Measurements from ENCODE around the gene MIF. TPM values are rescaled to one million over a fixed set of nuclear protein-coding genes. Genes with fewer than 3 reads are reported as not detected.

MIF gene
- total RNA-seq, 4 donors from 2014 or later = 58.8 to 202 (median 128) TPM

DNA sequence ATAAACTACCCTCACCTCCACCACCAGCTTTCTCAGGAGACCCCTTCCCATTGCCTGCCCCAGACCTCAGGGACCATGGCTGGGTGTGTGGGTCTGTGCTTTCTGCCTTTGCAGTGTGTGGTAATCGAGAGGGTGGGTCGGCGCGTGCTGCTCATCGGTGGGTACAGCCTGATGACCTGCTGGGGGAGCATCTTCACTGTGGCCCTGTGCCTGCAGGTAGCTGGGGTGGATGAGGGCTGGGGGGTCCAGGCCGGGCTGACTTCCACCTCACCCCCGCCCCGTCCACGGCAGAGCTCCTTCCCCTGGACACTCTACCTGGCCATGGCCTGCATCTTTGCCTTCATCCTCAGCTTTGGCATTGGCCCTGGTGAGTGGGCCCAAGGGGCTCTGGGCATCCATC lies 10.5 kb upstream of the MIF start:
- TF ChIP-seq, protein P1, sequence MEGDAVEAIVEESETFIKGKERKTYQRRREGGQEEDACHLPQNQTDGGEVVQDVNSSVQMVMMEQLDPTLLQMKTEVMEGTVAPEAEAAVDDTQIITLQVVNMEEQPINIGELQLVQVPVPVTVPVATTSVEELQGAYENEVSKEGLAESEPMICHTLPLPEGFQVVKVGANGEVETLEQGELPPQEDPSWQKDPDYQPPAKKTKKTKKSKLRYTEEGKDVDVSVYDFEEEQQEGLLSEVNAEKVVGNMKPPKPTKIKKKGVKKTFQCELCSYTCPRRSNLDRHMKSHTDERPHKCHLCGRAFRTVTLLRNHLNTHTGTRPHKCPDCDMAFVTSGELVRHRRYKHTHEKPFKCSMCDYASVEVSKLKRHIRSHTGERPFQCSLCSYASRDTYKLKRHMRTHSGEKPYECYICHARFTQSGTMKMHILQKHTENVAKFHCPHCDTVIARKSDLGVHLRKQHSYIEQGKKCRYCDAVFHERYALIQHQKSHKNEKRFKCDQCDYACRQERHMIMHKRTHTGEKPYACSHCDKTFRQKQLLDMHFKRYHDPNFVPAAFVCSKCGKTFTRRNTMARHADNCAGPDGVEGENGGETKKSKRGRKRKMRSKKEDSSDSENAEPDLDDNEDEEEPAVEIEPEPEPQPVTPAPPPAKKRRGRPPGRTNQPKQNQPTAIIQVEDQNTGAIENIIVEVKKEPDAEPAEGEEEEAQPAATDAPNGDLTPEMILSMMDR (IDR thresholded peaks at IDR 0.05; ENCODE audit: low read depth) = no peak

DNA sequence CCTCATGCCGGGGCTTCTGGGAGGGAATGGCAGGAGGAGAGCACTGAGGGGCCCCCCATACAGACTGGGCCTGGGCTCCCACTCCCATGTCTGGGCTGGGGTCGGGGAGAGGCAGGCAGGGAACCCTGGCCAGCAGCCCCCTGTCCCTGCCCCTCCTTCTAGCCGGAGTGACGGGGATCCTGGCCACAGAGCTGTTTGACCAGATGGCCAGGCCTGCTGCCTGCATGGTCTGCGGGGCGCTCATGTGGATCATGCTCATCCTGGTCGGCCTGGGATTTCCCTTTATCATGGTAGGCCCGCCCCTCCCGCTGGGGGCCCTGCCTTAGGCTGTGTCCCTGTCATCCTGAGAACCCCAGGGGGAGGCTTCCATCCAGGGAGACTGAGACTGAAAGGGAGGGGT lies 10.0 kb upstream of the MIF start:
- TF ChIP-seq, protein P1 (IDR thresholded peaks at IDR 0.05; ENCODE audit: low read depth) = no peak

DNA sequence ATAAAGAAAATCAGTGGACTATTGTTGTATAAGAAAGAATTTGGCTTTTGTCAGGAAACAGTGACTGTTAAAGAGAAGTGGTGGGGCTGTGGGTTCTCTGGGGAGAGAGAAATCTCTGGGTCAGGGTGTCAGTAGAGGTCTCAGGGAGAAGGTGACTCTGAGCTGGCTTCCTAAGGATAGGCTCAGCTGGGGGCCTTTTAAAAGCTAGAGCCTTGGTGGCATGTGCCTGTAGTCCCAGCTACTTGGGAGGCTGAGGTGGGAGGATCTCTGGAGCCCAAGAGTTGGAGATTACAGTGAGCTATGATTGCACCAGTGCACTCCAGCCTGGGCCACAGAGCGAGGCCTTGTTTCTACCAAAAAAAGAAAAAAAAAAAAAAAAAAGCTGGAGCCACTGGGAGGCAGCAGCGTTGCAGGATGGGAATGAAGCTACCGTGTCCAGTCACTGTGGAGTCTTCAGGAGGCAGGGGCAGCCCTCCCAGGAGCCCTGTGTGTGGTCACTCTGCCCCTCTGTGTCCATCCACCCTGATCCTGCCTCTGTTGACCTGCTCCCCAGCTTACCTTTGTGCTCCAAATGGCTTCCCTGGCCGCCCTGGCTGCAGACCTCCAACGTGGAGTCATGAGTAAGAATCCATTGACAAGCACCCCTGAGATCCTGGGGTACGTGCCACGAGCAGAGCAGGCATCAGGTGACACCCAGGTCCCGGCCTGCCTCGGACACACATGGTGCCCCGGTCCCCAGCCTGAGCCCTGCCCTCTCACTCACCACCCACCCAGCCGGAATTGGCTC lies 5.4 kb upstream of the MIF start:
- TF ChIP-seq, protein P1 (IDR thresholded peaks at IDR 0.05; ENCODE audit: low read depth) = no peak

DNA sequence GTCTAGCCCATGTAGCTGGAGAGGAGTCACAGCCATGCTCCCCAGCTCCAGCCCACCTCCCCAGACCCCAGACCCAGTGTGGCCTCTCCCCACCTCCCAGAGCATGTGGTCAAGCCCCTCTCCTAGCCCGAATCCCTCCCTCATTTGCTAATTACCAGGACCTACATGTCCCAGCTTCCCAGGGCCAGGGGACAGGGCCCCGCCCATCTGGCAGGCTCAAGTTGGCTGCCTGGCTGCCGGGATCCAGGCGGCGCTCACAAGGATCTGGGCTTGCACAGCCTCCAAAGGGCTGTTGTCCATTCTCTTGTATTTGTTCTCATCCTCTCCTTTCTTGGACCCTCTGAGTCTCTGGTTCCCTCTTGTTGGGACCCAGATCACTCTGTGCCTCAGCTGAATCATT lies 4.6 kb upstream of the MIF start:
- TF ChIP-seq, protein P1 (IDR thresholded peaks at IDR 0.05; ENCODE audit: low read depth) = no peak

DNA sequence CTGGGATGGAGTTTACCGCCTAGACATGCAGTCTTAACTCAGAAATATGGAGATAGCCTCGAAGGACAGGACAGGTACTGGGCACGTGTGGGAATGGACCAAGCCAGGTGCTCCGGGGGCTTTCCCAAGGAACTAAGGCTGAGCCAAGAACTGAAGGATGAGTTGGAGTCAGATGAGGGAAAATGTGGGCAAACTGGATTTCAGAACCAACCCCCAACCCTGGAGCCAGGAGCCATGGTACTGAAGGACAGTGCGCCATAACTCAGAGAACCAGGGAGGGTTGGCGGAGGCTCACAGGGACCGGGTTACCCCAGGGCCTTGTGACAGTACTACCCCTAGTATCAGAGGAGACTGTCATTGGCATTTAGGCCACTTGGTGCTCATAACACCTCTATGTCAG lies 2.5 kb upstream of the MIF start:
- TF ChIP-seq, protein P1 (IDR thresholded peaks at IDR 0.05; ENCODE audit: low read depth) = no peak

DNA sequence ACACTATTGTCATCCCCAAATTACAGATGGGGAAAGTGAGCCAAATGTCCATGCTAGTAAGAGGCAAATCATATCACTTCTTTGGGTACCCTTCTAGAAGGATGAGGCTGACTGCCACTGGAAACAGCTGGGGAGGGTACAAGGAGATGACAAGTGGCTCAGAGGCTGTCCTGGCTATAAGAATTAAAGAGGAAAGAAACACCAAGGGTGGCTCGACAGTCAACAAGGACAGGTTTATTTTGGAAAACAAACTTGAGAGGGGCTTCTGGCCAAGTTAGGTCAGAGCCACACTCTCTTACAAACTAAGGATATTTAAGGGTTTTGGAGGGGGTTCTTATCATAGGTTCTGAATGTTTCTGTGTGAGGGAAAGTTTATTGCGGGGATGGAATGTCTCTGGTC lies 2.1 kb upstream of the MIF start:
- TF ChIP-seq, protein P1 (IDR thresholded peaks at IDR 0.05; ENCODE audit: low read depth) = no peak

DNA sequence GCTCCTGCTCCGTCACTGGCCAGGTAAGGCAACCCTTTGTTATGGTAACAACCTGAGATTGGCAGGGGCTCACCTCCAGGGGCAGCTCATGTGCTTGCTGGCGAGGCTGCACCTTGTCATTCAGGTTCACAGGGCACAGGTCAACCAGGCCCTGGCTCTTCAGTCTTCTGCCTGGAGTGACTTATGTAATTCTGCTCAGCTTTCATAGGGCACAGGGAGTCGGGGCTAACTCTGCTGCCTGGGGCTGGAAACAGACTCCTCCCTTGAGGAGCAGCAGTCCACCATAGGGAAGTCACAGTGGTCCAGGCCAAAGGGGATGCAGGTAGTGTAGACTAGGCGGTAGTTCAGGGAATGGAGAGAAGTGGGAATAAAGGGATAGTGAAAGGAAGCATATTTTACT lies 1.5 kb upstream of the MIF start:
- TF ChIP-seq, protein P1 (IDR thresholded peaks at IDR 0.05; ENCODE audit: low read depth) = no peak

Data from subcutaneous adipose tissue (tissue), 4 donors.